HuH-7 (cell line): ENCODE results near the gene MLLT6.
"Not testable (repeated sequence)": the region's sequence is repeated elsewhere in the genome, so short reads cannot be mapped to it uniquely, and the experiment has no call there.

Experiments
- DNase-seq: peaks from one replicate; pipeline ENCODE4 v3.0.0; 2011; ENCODE audit warnings: low spot score

The MLLT6 gene

GRCh38 chr17:38707678-38708351 lies 2.7 kb downstream of the MLLT6 start:
- DNase-seq, result no peak

- DNase-seq, result no peak
These were observed 4.2 kb downstream of the MLLT6 start for GRCh38 chr17:38709104-38709820.

GRCh38 chr17:38709864-38710603 lies 5.0 kb downstream of the MLLT6 start:
- no peak for DNase-seq

GRCh38 chr17:38710604-38710962 lies 5.5 kb downstream of the MLLT6 start:
- DNase-seq, result no peak

- no peak for DNase-seq
These were observed 5.9 kb downstream of the MLLT6 start for GRCh38 chr17:38710985-38711384.

GRCh38 chr17:38711792-38712571 lies 6.9 kb downstream of the MLLT6 start:
- no peak for DNase-seq

- DNase-seq, result no peak
These were observed 7.5 kb downstream of the MLLT6 start for GRCh38 chr17:38712593-38712992.

GRCh38 chr17:38713456-38714075 lies 8.5 kb downstream of the MLLT6 start:
- DNase-seq, result no peak

- DNase-seq, result no peak
These were observed 10.3 kb downstream of the MLLT6 start for GRCh38 chr17:38715216-38715943.

- no peak for DNase-seq
These were observed 11.4 kb downstream of the MLLT6 start for GRCh38 chr17:38716368-38717005.

- no peak for DNase-seq
These were observed 12.2 kb downstream of the MLLT6 start for GRCh38 chr17:38717139-38717745.

GRCh38 chr17:38719289-38719942 lies 14.3 kb downstream of the MLLT6 start:
- no peak for DNase-seq

- no peak for DNase-seq
These were observed 15.0 kb downstream of the MLLT6 start for GRCh38 chr17:38719943-38720641.

- DNase-seq, result no peak
These were observed 15.9 kb downstream of the MLLT6 start for GRCh38 chr17:38720941-38721340.

- DNase-seq, result no peak
These were observed 16.7 kb downstream of the MLLT6 start for GRCh38 chr17:38721802-38722201.

- DNase-seq, result no peak
These were observed 19.4 kb downstream of the MLLT6 start for GRCh38 chr17:38724337-38724988.

GRCh38 chr17:38725066-38725465 lies 20.0 kb downstream of the MLLT6 start:
- no peak for DNase-seq

- not testable (repeated sequence) for DNase-seq
These were observed 21.1 kb downstream of the MLLT6 start for GRCh38 chr17:38726145-38726544.

GRCh38 chr17:38727736-38728135 lies 22.7 kb downstream of the MLLT6 start:
- DNase-seq, result no peak
